ENCODE results near the gene MCEMP1. TPM values are rescaled to one million over a fixed set of nuclear protein-coding genes. Genes with fewer than 3 reads are reported as not detected.

MCEMP1 gene
- total and polyA plus RNA-seq, 2 of the 13 experiments (the other 11 are each of a cell fraction or from before 2014, with no cell fraction given) = not detected

GRCh38 chr19:7652061-7652641, 24.7 kb upstream of the MCEMP1 start (continued):
- TF ChIP-seq MED1 (CRISPR knock-in tag; IDR thresholded peaks at IDR 0.05) (peak; percentile 78), HDAC1 (CRISPR knock-in tag; IDR thresholded peaks at IDR 0.05) (peak; percentile 91), KDM4B (CRISPR knock-in tag; IDR thresholded peaks at IDR 0.05) (peak; percentile 75; the same call in 1 of the 2 replicates), YY1 (IDR thresholded peaks at IDR 0.05; ENCODE audit: insufficient read depth, insufficient replicate concordance, low read depth, low read length) (peak; percentile 26), RFXAP (CRISPR knock-in tag; IDR thresholded peaks at IDR 0.05; ENCODE audit: borderline replicate concordance) (no peak), DRAP1 (CRISPR knock-in tag; IDR thresholded peaks at IDR 0.05) (peak; percentile 41), FOXA1 (IDR thresholded peaks at IDR 0.05) (0 out of 2 replicates have a peak, but pooled peaks have one; percentile 18), FOXA1 (CRISPR knock-in tag; IDR thresholded peaks at IDR 0.05) (peak; percentile 93), THAP9 (CRISPR knock-in tag; IDR thresholded peaks at IDR 0.05; ENCODE audit: borderline replicate concordance) (peak; percentile 29; the same call in 1 of the 2 replicates), RXRA (CRISPR knock-in tag; IDR thresholded peaks at IDR 0.05) (peak; percentile 99), CCDC6 (CRISPR knock-in tag; IDR thresholded peaks at IDR 0.05) (peak; percentile 54; the same call in 1 of the 2 replicates), CSRNP1 (CRISPR knock-in tag; IDR thresholded peaks at IDR 0.05) (peak; percentile 34; the same call in 1 of the 2 replicates), ZBTB21 (CRISPR knock-in tag; IDR thresholded peaks at IDR 0.05) (0 out of 2 replicates have a peak, but pooled peaks have one; percentile 29), HIC2 (CRISPR knock-in tag; IDR thresholded peaks at IDR 0.05; ENCODE audit: low read depth) (no peak), CEBPG (CRISPR knock-in tag; IDR thresholded peaks at IDR 0.05) (peak; percentile 98), ELF1 (CRISPR knock-in tag; IDR thresholded peaks at IDR 0.05) (peak; percentile 79), CTCF (CRISPR knock-in tag; IDR thresholded peaks at IDR 0.05) (peak; percentile 89), ASH2L (IDR thresholded peaks at IDR 0.05; ENCODE audit: insufficient read length, low read depth, low read length) (peak; percentile 70), KLF16 (CRISPR knock-in tag; IDR thresholded peaks at IDR 0.05) (peak in 1 of 2 experiments; percentile 89; a peak in 2 of 4 replicates), FLYWCH1 (CRISPR knock-in tag; IDR thresholded peaks at IDR 0.05) (no peak), TBL1XR1 (IDR thresholded peaks at IDR 0.05; ENCODE audit: borderline replicate concordance, low read length, partially characterized antibody) (peak; percentile 97), ZBTB3 (CRISPR knock-in tag; IDR thresholded peaks at IDR 0.05; ENCODE audit: borderline replicate concordance, low read depth) (0 out of 2 replicates have a peak, but pooled peaks have one; percentile 55)

All from HepG2 (cell line).